Measurements from ENCODE around the gene POPDC2. TPM values are rescaled to one million over a fixed set of nuclear protein-coding genes. Genes with fewer than 3 reads are reported as not detected.

Gene POPDC2
- total and polyA plus RNA-seq, 2 donors (not counting 3 experiments of a cell fraction or from before 2014, with no cell fraction given): 0.57 to 0.66 TPM

GRCh38 chr3:119627461-119627860 lies 32.9 kb downstream of the POPDC2 start:
- H3K9ac ChIP-seq (replicated peaks; ENCODE audit: extremely low read depth, insufficient read depth, low read length): no peak overlapping the region
- peak overlapping the region; percentile 52 for H3K27ac ChIP-seq (ENCODE audit: insufficient read depth, low read depth, low read length)
- no peaks in the 10 kb centered on the region for H3K27me3 ChIP-seq (ENCODE audit: control insufficient read depth in 2 of 2, insufficient read depth in 2 of 2, low read length in 2 of 2)
- H3K9me3 ChIP-seq (replicated peaks; ENCODE audit: control insufficient read depth, insufficient read depth, low read length): no peaks in the 10 kb centered on the region
- no peaks in the 10 kb centered on the region for H3K36me3 ChIP-seq (ENCODE audit: control insufficient read depth in 2 of 2, extremely low read depth in 1 of 2, insufficient read depth in 2 of 2, low read length in 2 of 2)
- H3K9me1 ChIP-seq (replicated peaks; ENCODE audit: control insufficient read depth, extremely low read depth, insufficient read depth, low read length): no peaks in the 10 kb centered on the region
- CTCF ChIA-PET: interaction anchor here (1.0 to 1.7 kb wide), 3 partner anchors 9 to 53 kb away, joined by 4 to 5 read pairs (median 4); no protein-coding TSS in a partner anchor
- TF ChIP-seq EZH2 (IDR thresholded peaks at IDR 0.05; ENCODE audit: borderline replicate concordance, low read depth, low read length, severe bottlenecking) (no peak), JUN (IDR thresholded peaks at IDR 0.05; ENCODE audit: borderline replicate concordance, insufficient read depth, insufficient read length, low read depth) (no peak), FOS (IDR thresholded peaks at IDR 0.05; ENCODE audit: borderline replicate concordance, insufficient read depth, low read length) (peak; percentile 36)
- peak overlapping the region; percentile 10 for H3K4me2 ChIP-seq (ENCODE audit: insufficient read depth, low read length)
- no peak overlapping the region for H3K4me3 ChIP-seq (replicated peaks in 1 of 3; ENCODE audit: insufficient read depth in 1 of 3, low read depth in 1 of 3, low read length in 3 of 3)
- H3K4me1 ChIP-seq (ENCODE audit: control insufficient read depth, extremely low read depth, insufficient read depth, low read length): peaks cover 20% of the 10 kb centered on the region
- no peaks in the 10 kb centered on the region for H3K79me2 ChIP-seq (ENCODE audit: control insufficient read depth, insufficient read depth, low read length)
- POLR2A ChIA-PET: no interaction called here
- FAIRE-seq (peak; percentile 84), DNase-seq (ENCODE audit: low read depth, low spot score) (peak; percentile 78)
- no peaks in the 10 kb centered on the region for H4K20me1 ChIP-seq (replicated peaks; ENCODE audit: control insufficient read depth, extremely low read depth, insufficient read depth, low read length)
- peak overlapping the region; percentile 90 for H2AFZ ChIP-seq (ENCODE audit: low read depth, low read length)
- intact Hi-C loops (cut with micrococcal nuclease) (no loop called here), dilution Hi-C loops (cut with MboI; ENCODE audit: extremely low pct_ligation_motif_present, low sequenced_read_pairs) (no loop called here)
- BruUV-seq (replicated peaks): no TSS peak

GRCh38 chr3:119626196-119626595 lies 34.2 kb downstream of the POPDC2 start:
- H2AFZ ChIP-seq (ENCODE audit: low read depth, low read length): no peak overlapping the region
- H3K9me1 ChIP-seq (replicated peaks; ENCODE audit: control insufficient read depth, extremely low read depth, insufficient read depth, low read length): no peaks in the 10 kb centered on the region
- H3K4me3 ChIP-seq (replicated peaks in 1 of 3; ENCODE audit: insufficient read depth in 1 of 3, low read depth in 1 of 3, low read length in 3 of 3): no peak overlapping the region
- no peak overlapping the region for H3K9ac ChIP-seq (replicated peaks; ENCODE audit: extremely low read depth, insufficient read depth, low read length)
- no peaks in the 10 kb centered on the region for H3K79me2 ChIP-seq (ENCODE audit: control insufficient read depth, insufficient read depth, low read length)
- no peaks in the 10 kb centered on the region for H3K9me3 ChIP-seq (replicated peaks; ENCODE audit: control insufficient read depth, insufficient read depth, low read length)
- dilution Hi-C loops (cut with MboI; ENCODE audit: extremely low pct_ligation_motif_present, low sequenced_read_pairs) (no loop called here), intact Hi-C loops (cut with micrococcal nuclease) (no loop called here)
- no peak overlapping the region for H3K27ac ChIP-seq (ENCODE audit: insufficient read depth, low read depth, low read length)
- POLR2A ChIA-PET: no interaction called here
- CTCF ChIA-PET: interaction anchor here (1.2 to 1.5 kb wide), 2 partner anchors 10 to 15 kb away, joined by 3 to 5 read pairs; no protein-coding TSS in a partner anchor
- H3K4me2 ChIP-seq (ENCODE audit: insufficient read depth, low read length): no peak overlapping the region
- DNase-seq (ENCODE audit: low read depth, low spot score) (no peak), FAIRE-seq (no peak)
- H3K4me1 ChIP-seq (ENCODE audit: control insufficient read depth, extremely low read depth, insufficient read depth, low read length): peaks cover 20% of the 10 kb centered on the region
- BruUV-seq (replicated peaks): no TSS peak
- H3K36me3 ChIP-seq (ENCODE audit: control insufficient read depth in 2 of 2, extremely low read depth in 1 of 2, insufficient read depth in 2 of 2, low read length in 2 of 2): no peaks in the 10 kb centered on the region
- TF ChIP-seq GATA2 (IDR thresholded peaks at IDR 0.05; ENCODE audit: insufficient read depth, insufficient read length, low read depth, low read length) (no peak), MYC (IDR thresholded peaks at IDR 0.05; ENCODE audit: low read depth, low read length) (no peak), MAX (IDR thresholded peaks at IDR 0.05; ENCODE audit: insufficient read depth, insufficient read length) (no peak), POLR2AphosphoS5 (IDR thresholded peaks at IDR 0.05; ENCODE audit: insufficient read depth, low read depth, low read length) (no peak), CTCF (IDR thresholded peaks at IDR 0.05; ENCODE audit: extremely low read depth in 1 of 2, insufficient read depth in 1 of 2, low read depth in 1 of 2, low read length in 2 of 2) (no peak), EZH2 (IDR thresholded peaks at IDR 0.05; ENCODE audit: borderline replicate concordance, low read depth, low read length, severe bottlenecking) (no peak), FOS (IDR thresholded peaks at IDR 0.05; ENCODE audit: borderline replicate concordance, insufficient read depth, low read length) (no peak), JUN (IDR thresholded peaks at IDR 0.05; ENCODE audit: borderline replicate concordance, insufficient read depth, insufficient read length, low read depth) (no peak), POLR2A (IDR thresholded peaks at IDR 0.05; ENCODE audit: low read depth, low read length) (no peak)
- H3K27me3 ChIP-seq (ENCODE audit: control insufficient read depth in 2 of 2, insufficient read depth in 2 of 2, low read length in 2 of 2): no peaks in the 10 kb centered on the region
- H4K20me1 ChIP-seq (replicated peaks; ENCODE audit: control insufficient read depth, extremely low read depth, insufficient read depth, low read length): no peaks in the 10 kb centered on the region

All from endothelial cell of umbilical vein (primary cell).